Skeletal muscle satellite cell (primary cell): Measurements from ENCODE around the gene ADAMTS3.
A peak's percentile ranks its signal among the peaks of the same experiment; 100 is the strongest.

Source experiments
- H3K27me3 ChIP-seq: 2 replicates; pipeline ENCODE4 v1.7.0; 2013; ENCODE audit warnings: low read length; ENCODE audit not compliant: control insufficient read depth, insufficient read depth
- H3K36me3 ChIP-seq: 2 replicates; pipeline ENCODE4 v1.7.0; 2013; ENCODE audit warnings: mild to moderate bottlenecking, control low read depth, low read length; ENCODE audit not compliant: insufficient read depth
- H3K4me1 ChIP-seq: 2 replicates; pipeline ENCODE4 v1.7.0; 2013; ENCODE audit warnings: low read length; ENCODE audit not compliant: control insufficient read depth, insufficient read depth
- H3K4me2 ChIP-seq: 2 replicates; pipeline ENCODE4 v1.7.0; 2013; ENCODE audit warnings: mild to moderate bottlenecking, low read length
- H3K4me3 ChIP-seq: 2 replicates; pipeline ENCODE4 v1.7.0; 2013; ENCODE audit warnings: low read length
- H3K9ac ChIP-seq: 2 replicates; pipeline ENCODE4 v1.7.0; 2013; ENCODE audit warnings: mild to moderate bottlenecking, low read depth, low read length, moderate library complexity
- H3K9me3 ChIP-seq: replicated peaks from 2 replicates; pipeline ENCODE4 v1.7.0; 2013; ENCODE audit warnings: mild to moderate bottlenecking, control low read depth, low read length

ADAMTS3 gene

DNA sequence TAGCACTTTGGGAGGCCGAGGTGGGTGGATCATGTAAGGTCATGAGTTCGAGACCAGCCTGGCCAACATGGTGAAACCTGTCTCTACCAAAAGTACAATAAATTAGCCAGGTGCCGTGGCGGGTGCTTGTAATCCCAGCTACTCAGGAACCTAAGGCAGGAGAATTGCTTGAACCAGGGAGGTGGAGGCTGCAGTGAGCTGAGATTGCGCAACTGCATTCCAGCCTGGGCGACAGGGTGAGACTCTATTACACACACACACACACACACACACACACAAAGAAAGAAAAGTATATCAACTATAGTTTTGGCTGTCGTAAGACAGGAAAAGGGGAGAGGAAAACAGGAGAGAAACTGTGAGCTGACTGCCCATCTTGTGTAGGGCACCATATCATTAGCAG is 171.7 kb downstream of the ADAMTS3 start:
- H3K4me2 ChIP-seq, result no peak overlapping the region
- no peak overlapping the region for H3K9ac ChIP-seq
- H3K4me3 ChIP-seq, result no peak overlapping the region
- no peaks in the 10 kb centered on the region for H3K4me1 ChIP-seq
- no peaks in the 10 kb centered on the region for H3K27me3 ChIP-seq
- H3K9me3 ChIP-seq, result no peaks in the 10 kb centered on the region
- no peaks in the 10 kb centered on the region for H3K36me3 ChIP-seq

DNA sequence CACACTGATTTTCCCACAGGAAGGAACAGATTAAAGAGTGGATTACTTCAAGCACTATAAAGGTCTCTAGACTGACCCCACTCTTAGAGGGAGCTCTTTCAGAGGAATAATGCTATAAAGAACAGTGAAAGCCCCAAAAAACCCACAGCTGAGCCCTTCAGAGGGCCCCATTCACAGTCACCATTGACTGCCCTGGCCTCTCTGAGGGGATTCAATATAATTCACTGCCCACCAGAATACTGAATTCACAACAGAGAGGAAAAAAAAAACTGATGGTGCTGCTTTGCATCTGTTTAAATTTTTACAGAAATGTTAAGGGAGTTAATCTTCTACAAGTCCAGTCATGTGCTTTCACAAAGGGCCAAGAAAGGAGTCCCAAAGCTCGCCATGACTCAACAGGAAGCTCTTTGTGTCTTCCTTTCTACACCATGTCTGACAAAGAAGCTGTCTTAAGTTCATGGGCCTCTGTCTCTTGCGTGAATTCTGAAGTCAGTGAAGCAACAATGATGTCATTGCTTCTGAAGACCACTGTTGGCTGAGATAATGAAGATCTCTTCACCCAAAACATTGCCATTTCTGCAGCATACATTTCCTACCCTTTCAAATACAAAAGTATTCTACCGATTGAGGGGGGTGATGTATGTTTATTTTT is 174.9 kb downstream of the ADAMTS3 start:
- no peaks in the 10 kb centered on the region for H3K9me3 ChIP-seq
- no peak overlapping the region for H3K4me3 ChIP-seq
- no peaks in the 10 kb centered on the region for H3K36me3 ChIP-seq
- H3K27me3 ChIP-seq, result no peaks in the 10 kb centered on the region
- H3K9ac ChIP-seq, result no peak overlapping the region
- peaks cover 15% of the 10 kb centered on the region for H3K4me1 ChIP-seq
- no peak overlapping the region for H3K4me2 ChIP-seq

DNA sequence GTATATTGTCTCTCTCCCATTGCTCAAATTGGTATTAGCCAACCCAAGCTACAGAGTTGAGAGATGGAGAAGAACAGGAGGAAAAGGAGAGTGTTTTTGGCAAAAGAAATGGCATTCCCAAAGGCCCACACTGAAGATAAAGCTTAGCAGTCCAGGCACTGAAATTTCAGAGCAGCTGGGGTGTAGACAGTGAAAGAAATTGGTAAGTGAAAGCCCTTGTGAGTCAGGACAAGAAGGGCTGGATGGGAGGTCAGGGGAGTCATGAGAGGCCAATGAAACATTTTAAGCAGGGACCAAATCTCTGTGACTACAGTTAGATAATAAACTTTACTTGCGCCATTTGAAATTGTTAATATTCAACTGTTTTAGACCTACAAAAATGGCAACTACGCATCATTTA is 177.7 kb downstream of the ADAMTS3 start:
- H3K4me1 ChIP-seq, result peaks cover 15% of the 10 kb centered on the region

DNA sequence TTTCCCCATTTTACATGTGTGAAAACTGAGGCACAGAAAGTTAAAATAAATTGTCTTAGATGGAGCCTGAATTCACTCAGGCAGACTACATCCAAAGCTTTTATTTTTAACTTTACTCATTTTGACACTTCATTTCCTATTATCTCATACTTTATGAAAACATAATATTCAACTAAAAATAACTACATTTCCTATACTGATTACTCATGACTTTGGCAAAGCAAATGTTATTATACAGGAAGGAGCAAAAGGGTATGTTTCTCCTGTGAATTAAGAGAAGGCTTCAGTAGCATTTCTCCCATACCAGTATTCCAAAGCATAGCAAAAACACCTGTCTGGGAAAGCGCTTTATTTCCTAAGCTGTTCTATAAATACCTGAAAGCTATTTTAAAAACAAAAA is 178.6 kb downstream of the ADAMTS3 start:
- no peaks in the 10 kb centered on the region for H3K36me3 ChIP-seq
- no peak overlapping the region for H3K9ac ChIP-seq
- H3K4me1 ChIP-seq, result peaks cover 15% of the 10 kb centered on the region
- no peak overlapping the region for H3K4me3 ChIP-seq
- H3K9me3 ChIP-seq, result no peaks in the 10 kb centered on the region
- no peaks in the 10 kb centered on the region for H3K27me3 ChIP-seq
- no peak overlapping the region for H3K4me2 ChIP-seq

More for the DNA sequence above, 177.7 kb downstream of the ADAMTS3 start:
- Histone ChIP-seq H3K36me3 (no peaks in the 10 kb centered on the region), H3K4me2 (no peak overlapping the region), H3K9me3 (no peaks in the 10 kb centered on the region), H3K4me3 (no peak overlapping the region), H3K27me3 (no peaks in the 10 kb centered on the region), H3K9ac (no peak overlapping the region)

DNA sequence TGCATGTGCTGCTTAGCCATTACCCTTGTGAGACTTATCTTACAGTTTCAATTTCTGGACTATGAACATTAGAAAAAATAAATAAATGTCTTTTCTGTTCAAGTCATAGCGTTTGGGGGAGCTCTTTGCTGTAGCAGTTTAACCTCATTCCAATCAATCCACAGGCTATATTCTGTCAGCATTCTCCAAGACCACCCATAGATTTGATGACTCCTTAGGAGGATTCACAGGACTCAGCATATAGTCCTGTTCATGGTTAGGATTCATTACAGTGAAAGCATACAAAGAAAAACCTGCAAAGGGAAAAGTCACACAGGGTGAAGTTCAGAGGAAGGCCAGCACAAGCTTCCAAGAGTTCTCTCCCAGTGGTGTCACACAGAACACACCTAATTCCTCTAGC is 180.5 kb downstream of the ADAMTS3 start:
- H3K4me3 ChIP-seq, result no peak overlapping the region
- H3K36me3 ChIP-seq, result no peaks in the 10 kb centered on the region
- peaks cover 17% of the 10 kb centered on the region for H3K4me1 ChIP-seq
- no peaks in the 10 kb centered on the region for H3K27me3 ChIP-seq
- H3K4me2 ChIP-seq, result no peak overlapping the region
- H3K9me3 ChIP-seq, result no peaks in the 10 kb centered on the region
- no peak overlapping the region for H3K9ac ChIP-seq

DNA sequence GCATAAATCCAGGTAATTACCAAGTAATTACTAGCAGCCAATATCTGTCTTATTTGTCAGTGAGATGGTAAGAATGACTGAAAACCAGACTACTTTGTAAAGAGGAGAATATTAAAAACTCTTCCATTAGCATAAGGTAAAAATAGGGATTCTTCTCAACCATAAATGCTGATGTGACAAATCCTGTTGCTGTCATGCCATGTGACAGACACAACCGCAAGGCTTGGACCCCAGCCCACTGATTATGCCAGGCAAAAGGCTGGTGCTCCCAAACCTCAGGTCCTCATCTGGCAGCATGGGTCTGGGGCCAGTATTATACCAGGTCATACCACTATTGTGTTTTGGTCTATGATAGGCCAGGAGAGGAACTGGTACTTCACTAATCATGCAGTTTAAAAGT is 181.1 kb downstream of the ADAMTS3 start:
- Histone ChIP-seq H3K4me2 (no peak overlapping the region), H3K4me1 (peaks cover 19% of the 10 kb centered on the region), H3K4me3 (no peak overlapping the region), H3K9me3 (no peaks in the 10 kb centered on the region), H3K36me3 (no peaks in the 10 kb centered on the region), H3K9ac (no peak overlapping the region), H3K27me3 (no peaks in the 10 kb centered on the region)

DNA sequence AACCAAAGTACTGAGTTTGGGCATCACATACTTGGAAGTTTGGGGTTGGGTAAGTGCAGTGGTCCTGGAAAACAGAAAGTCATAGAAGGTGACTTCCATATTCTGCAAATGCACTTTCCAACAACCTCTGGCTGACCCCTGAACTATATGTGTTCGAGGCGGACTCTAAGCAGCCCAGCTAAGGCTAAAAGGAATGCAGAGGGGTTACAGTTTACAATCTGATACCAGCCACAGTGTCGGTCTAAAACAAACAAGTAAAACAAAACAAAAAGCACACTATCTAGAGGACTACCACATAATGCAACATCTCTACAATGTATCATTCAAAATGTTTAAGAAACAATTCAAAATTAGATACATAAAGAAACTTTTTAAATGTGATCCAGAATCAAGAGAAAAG is 185.6 kb downstream of the ADAMTS3 start:
- no peaks in the 10 kb centered on the region for H3K9me3 ChIP-seq

DNA sequence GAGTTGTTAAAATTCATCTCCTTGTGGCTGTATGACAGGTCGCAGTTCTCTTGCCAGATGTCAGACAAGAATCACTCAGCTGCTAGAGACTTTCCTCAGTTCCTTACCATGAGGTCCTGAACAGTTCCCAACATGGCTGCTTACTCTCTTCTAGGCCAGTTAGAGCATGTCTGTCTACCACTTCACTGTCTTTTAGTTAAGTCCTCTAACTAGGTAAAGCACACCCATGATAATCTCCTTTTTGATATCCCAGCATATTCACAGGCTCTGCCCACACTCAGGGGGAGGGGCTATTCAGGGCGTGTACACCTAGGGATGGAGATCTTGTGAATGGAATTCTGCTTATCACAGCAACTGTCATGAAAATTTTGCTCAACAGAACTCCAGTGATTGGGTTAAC is 190.1 kb downstream of the ADAMTS3 start:
- Histone ChIP-seq H3K9ac (no peak overlapping the region), H3K36me3 (no peaks in the 10 kb centered on the region), H3K4me3 (no peak overlapping the region)

More for the DNA sequence above, 185.6 kb downstream of the ADAMTS3 start:
- Histone ChIP-seq H3K9ac (no peak overlapping the region), H3K4me1 (peaks cover 4% of the 10 kb centered on the region), H3K4me2 (peak overlapping the region; percentile 32), H3K36me3 (no peaks in the 10 kb centered on the region), H3K4me3 (no peak overlapping the region), H3K27me3 (no peaks in the 10 kb centered on the region)

DNA sequence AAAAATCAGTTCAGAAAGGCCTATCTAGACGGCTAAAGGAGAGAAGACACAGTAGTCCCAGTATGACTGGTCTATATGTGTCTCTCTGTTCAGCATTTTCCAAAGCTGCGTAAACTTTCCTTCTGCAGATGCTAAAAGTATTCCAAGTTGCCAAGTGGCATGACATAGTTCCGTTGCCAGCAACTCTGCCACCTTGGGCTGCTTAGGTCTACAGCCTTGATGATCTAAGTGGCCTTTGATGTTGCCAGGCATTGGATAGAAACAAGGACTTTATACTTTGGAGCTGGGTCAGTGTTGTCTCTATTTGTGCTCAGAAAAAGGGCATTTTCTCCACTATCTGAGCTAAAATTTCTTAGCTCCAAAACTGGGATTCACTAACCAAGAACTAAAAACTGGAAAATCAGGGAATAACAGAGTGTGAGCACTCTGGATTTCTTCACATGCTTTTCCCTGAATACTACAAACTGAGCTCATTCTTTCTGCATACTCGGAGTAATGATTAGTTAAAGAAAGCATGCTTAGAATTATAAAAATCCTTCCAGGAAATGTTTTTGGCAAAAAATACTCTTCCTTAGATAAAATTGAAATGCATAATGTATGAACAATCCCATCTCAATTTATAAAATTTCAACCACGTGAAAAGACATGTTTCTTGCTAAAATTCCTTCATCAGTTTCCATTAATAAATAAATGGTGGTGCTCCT is 191.4 kb downstream of the ADAMTS3 start:
- Histone ChIP-seq H3K4me1 (peaks cover 15% of the 10 kb centered on the region), H3K4me3 (no peak overlapping the region), H3K36me3 (no peaks in the 10 kb centered on the region), H3K9ac (no peak overlapping the region), H3K9me3 (no peaks in the 10 kb centered on the region), H3K4me2 (no peak overlapping the region), H3K27me3 (no peaks in the 10 kb centered on the region)

More for the DNA sequence above, 190.1 kb downstream of the ADAMTS3 start:
- no peaks in the 10 kb centered on the region for H3K27me3 ChIP-seq
- no peaks in the 10 kb centered on the region for H3K9me3 ChIP-seq
- H3K4me2 ChIP-seq, result no peak overlapping the region
- H3K4me1 ChIP-seq, result peaks cover 19% of the 10 kb centered on the region

DNA sequence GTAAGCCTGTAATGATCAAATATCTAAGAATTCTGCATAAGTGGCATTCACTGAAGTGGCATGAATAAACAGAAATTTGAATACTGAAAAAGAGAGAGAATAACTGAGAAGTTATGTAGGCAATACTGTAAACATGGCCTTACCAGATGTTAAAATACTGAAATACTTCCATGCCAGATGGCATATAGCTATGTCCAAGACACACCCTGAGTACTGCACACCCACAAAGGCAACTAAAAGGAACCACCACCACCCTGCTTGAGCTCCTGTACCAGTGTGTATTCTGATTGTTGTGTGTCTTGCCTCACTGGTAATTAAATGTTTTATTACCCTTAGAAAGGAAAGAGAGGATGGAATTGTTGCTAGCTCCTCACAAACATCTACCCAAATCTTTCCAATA is 192.1 kb downstream of the ADAMTS3 start:
- H3K4me1 ChIP-seq, result peaks cover 15% of the 10 kb centered on the region
- H3K9me3 ChIP-seq, result no peaks in the 10 kb centered on the region
- no peak overlapping the region for H3K4me3 ChIP-seq
- H3K9ac ChIP-seq, result no peak overlapping the region
- H3K27me3 ChIP-seq, result no peaks in the 10 kb centered on the region
- no peak overlapping the region for H3K4me2 ChIP-seq
- no peaks in the 10 kb centered on the region for H3K36me3 ChIP-seq

DNA sequence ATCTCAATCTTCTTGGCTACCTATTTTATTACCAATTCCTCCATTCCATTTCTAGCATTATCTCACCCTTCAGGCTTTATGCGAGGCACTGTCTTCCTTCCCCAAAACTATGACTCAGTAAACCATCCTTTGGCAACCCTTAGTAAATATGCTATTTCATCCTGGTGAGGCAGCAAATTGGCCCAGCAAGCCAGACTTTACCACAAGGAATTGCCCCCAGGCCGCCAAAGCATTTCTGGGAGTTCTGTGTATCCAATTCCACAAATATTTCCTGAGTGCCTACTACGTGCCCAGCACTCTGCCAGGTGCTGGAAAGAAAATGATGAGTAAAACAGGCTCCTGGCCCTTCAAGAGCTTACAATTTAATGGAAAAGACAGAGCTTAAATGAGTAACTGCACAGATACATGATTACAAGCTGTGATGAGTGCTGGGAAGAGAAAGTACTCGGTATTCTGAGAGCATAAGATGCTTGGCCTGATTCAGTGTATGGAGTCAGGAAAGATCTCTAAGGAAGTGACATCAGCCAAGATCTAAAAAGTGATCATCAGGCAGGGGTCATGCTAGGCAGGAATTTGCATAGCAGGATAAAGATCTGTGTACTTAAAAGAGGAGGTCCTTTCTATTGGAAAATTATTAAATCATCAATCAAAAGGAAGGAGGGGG is 193.8 kb downstream of the ADAMTS3 start:
- no peaks in the 10 kb centered on the region for H3K9me3 ChIP-seq
- peaks cover 15% of the 10 kb centered on the region for H3K4me1 ChIP-seq
- H3K4me3 ChIP-seq, result no peak overlapping the region
- H3K9ac ChIP-seq, result no peak overlapping the region
- H3K36me3 ChIP-seq, result no peaks in the 10 kb centered on the region
- no peaks in the 10 kb centered on the region for H3K27me3 ChIP-seq
- H3K4me2 ChIP-seq, result no peak overlapping the region
